ENCODE data around the gene NACC1.
"Not testable (repeated sequence)": the region's sequence is repeated elsewhere in the genome, so short reads cannot be mapped to it uniquely, and the experiment has no call there.

NACC1 gene

DNA sequence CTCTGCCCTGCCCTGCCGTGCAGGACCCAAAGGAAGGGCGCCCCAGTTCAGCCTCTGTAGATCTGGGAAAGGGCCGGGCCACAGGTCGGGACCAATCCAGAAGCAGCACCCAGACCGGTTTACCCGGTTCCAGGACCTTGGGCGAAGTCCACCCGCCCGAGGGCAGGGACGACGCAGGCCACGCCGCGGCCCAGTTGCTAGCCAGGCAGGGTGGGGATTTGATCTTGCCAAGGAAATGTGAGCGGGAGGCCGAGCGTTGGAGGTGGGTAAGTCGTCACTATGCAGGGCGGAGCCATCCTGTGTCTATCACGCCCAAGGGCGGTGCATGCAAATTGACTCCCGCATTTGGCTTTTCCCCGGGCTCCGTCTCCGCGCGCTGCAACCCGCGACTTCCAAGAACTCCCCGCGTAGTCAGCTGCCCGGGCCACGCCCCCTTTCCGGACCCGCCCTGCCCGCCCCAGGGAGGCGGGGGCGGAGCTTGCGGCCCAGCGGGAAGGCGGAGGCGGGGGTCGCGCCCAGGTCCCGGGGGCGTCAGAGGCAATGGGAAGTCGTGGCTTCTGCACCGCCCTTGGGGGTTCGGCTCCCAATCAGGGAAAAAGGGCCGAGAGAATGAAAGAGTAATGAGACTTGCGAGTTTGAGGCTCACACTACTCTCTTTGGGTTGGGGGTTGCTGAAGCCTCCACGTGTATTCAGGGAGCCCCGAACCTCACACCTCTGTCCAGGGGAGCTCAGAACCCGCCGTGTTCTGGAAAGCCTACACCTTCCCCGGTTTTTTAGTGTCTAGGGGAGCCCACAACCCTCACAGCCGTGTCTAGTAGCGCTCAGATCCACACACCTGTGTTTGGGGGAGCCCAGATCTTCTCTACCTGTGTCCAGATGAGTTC, 44.9 kb downstream of the NACC1 start:
- POLR2A ChIA-PET (ENCODE audit: low non-redundant PET): interaction anchor here (0.9 to 2.5 kb wide), 3 partner anchors 8 to 19 kb away, joined by 4 to 18 read pairs (median 9); no protein-coding TSS in a partner anchor
- peak; percentile 89 for DNase-seq (ENCODE audit: low spot score)
- H3K27ac ChIP-seq: peak overlapping the region; percentile 100
- TF ChIP-seq, protein P1, sequence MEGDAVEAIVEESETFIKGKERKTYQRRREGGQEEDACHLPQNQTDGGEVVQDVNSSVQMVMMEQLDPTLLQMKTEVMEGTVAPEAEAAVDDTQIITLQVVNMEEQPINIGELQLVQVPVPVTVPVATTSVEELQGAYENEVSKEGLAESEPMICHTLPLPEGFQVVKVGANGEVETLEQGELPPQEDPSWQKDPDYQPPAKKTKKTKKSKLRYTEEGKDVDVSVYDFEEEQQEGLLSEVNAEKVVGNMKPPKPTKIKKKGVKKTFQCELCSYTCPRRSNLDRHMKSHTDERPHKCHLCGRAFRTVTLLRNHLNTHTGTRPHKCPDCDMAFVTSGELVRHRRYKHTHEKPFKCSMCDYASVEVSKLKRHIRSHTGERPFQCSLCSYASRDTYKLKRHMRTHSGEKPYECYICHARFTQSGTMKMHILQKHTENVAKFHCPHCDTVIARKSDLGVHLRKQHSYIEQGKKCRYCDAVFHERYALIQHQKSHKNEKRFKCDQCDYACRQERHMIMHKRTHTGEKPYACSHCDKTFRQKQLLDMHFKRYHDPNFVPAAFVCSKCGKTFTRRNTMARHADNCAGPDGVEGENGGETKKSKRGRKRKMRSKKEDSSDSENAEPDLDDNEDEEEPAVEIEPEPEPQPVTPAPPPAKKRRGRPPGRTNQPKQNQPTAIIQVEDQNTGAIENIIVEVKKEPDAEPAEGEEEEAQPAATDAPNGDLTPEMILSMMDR (conservative IDR thresholded peaks at IDR 0.05; ENCODE audit: low read depth): no peak
- CTCF ChIA-PET: interaction anchor here (0.6 kb wide), 3 partner anchors 8 to 187 kb away, joined by 3 read pairs; no protein-coding TSS in a partner anchor

- TF ChIP-seq, protein P1 (conservative IDR thresholded peaks at IDR 0.05; ENCODE audit: low read depth): no peak
- peak; percentile 68 for DNase-seq (ENCODE audit: low spot score)
- CTCF ChIA-PET: interaction anchor here (0.6 to 0.7 kb wide), 3 partner anchors 9 to 49 kb away, joined by 3 read pairs; no protein-coding TSS in a partner anchor
- peak overlapping the region; percentile 100 for H3K27ac ChIP-seq
- POLR2A ChIA-PET (ENCODE audit: low non-redundant PET): interaction anchor here (1.3 to 2.5 kb wide), 2 partner anchors 9 to 11 kb away, joined by 9 to 18 read pairs; no protein-coding TSS in a partner anchor
Measured at GRCh38 chr19:13163609-13164342, 45.7 kb downstream of the NACC1 start.

GRCh38 chr19:13164343-13165161, 46.5 kb downstream of the NACC1 start:
- peak; percentile 50 for DNase-seq (ENCODE audit: low spot score)
- TF ChIP-seq, protein P1 (conservative IDR thresholded peaks at IDR 0.05; ENCODE audit: low read depth): no peak
- ChIA-PET CTCF (interaction anchor here (0.7 kb wide), 1 partner anchor 45 kb away, joined by 3 read pairs; no protein-coding TSS in a partner anchor), POLR2A (ENCODE audit: low non-redundant PET) (interaction anchor here (0.6 to 2.5 kb wide), 2 partner anchors 12 to 100 kb away, joined by 5 to 18 read pairs; no protein-coding TSS in a partner anchor)
- H3K27ac ChIP-seq: peak overlapping the region; percentile 100

- no peak for DNase-seq (ENCODE audit: low spot score)
- TF ChIP-seq, protein P1 (conservative IDR thresholded peaks at IDR 0.05; ENCODE audit: low read depth): no peak
- peak overlapping the region; percentile 100 for H3K27ac ChIP-seq
- ChIA-PET CTCF (no interaction called here), POLR2A (ENCODE audit: low non-redundant PET) (interaction anchor here (0.6 kb wide), 1 partner anchor 99 kb away, joined by 5 read pairs; no protein-coding TSS in a partner anchor)
Measured at GRCh38 chr19:13165162-13165997, 47.3 kb downstream of the NACC1 start.

DNA sequence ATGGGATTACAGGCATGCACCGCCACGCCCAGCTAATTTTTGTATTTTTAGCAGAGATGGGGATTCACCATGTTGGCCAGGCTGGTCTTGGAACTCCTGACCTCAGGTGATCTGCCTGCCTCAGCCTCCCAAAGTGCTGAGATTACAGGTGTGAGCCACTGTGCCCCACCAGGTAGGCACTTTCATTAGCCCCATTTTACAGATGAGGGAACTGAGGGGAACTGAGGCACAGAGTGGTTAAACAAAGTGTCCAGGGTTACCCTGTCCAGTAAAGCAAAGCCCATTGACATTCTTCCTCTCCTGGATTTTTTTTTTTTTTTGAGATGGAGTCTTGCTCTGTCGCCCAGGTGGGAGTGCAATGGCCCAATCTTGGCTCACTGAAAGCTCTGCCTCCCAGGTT, 48.1 kb downstream of the NACC1 start:
- POLR2A ChIA-PET (ENCODE audit: low non-redundant PET); DNase-seq (ENCODE audit: low spot score): not testable (repeated sequence)
- peak overlapping the region; percentile 100 for H3K27ac ChIP-seq
- CTCF ChIA-PET: interaction anchor here (0.5 to 0.8 kb wide), 2 partner anchors 27 to 506 kb away, joined by 3 read pairs; no protein-coding TSS in a partner anchor

GRCh38 chr19:13169769-13170168, 51.7 kb downstream of the NACC1 start:
- peak overlapping the region; percentile 100 for H3K27ac ChIP-seq
- ChIA-PET POLR2A (ENCODE audit: low non-redundant PET) (interaction anchor here (0.5 to 1.0 kb wide), 4 partner anchors 14 to 1266 kb away, joined by 3 to 5 read pairs (median 4); no protein-coding TSS in a partner anchor), CTCF (interaction anchor here (0.6 kb wide), 1 partner anchor 13 kb away, joined by 3 read pairs; no protein-coding TSS in a partner anchor)
- TF ChIP-seq, protein P1 (conservative IDR thresholded peaks at IDR 0.05; ENCODE audit: low read depth): no peak
- peak; percentile 95 for DNase-seq (ENCODE audit: low spot score)

Data from RWPE1 (cell line).